Sigmoid colon (tissue), 7 donors: ENCODE results near the gene CDKAL1. TPM values are rescaled to one million over a fixed set of nuclear protein-coding genes. Genes with fewer than 3 reads are reported as not detected.
"Not testable (repeated sequence)": the region's sequence is repeated elsewhere in the genome, so short reads cannot be mapped to it uniquely, and the experiment has no call there.

ENCODE experiments used
- DNase-seq: peaks from one replicate; pipeline ENCODE4 v3.0.0-alpha.2; 2019
- H3K27ac ChIP-seq, 4 donors: fragments of 200-600 bp; sonication (generic); one replicate each; pipeline ENCODE4 v1.5.1; 2016 to 2019; ENCODE audit warnings: mild to moderate bottlenecking in 1 of 4
- H3K27me3 ChIP-seq, 3 donors: fragments of 200-600 bp; sonication (generic); one replicate each; pipeline ENCODE4 v1.5.1; 2019; ENCODE audit warnings: mild to moderate bottlenecking in 1 of 3
- H3K36me3 ChIP-seq, 4 donors: fragments of 200-600 bp; sonication (generic); one replicate each; pipeline ENCODE4 v1.5.1; 2016 to 2019
- H3K4me1 ChIP-seq, 4 donors: fragments of 200-600 bp; sonication (generic); one replicate each; pipeline ENCODE4 v1.5.1; 2017 to 2019
- H3K4me3 ChIP-seq, 4 donors: fragments of 200-600 bp; sonication (generic); one replicate each; pipeline ENCODE4 v1.5.1; 2017 to 2019; ENCODE audit warnings: mild to moderate bottlenecking in 2 of 4, moderate library complexity in 1 of 4
- H3K9me3 ChIP-seq, 4 donors: fragments of 200-600 bp in 3 of 4; sonication (generic) in 3 of 4; one replicate each; pipeline versions ENCODE4 v1.5.1 to v1.6.1; 2013 to 2019
- CTCF ChIP-seq, 4 experiments: fragments of 450-650 bp in 3 of 4; fragments of 200-600 bp in 1 of 4; IDR thresholded peaks; one replicate each; pipeline ENCODE4 v1.5.1; 2016 to 2019; ENCODE audit warnings: antibody characterized with exemption in 4 of 4, mild to moderate bottlenecking in 3 of 4, moderate library complexity in 2 of 4
- EP300 ChIP-seq, 4 donors: sonication (generic); formaldehyde crosslinking; IDR thresholded peaks; one replicate each; pipeline ENCODE4 v1.6.1; 2017; ENCODE audit warnings: antibody characterized with exemption in 4 of 4
- POLR2A ChIP-seq, 2 donors: fragments of 450-650 bp; IDR thresholded peaks; one replicate each; pipeline ENCODE4 v1.6.1; 2016; ENCODE audit warnings: antibody characterized with exemption in 2 of 2, mild to moderate bottlenecking in 2 of 2, moderate library complexity in 2 of 2
- POLR2AphosphoS5 ChIP-seq, 4 donors: sonication (generic); formaldehyde crosslinking; IDR thresholded peaks; one replicate each; pipeline ENCODE4 v1.6.1; 2017; ENCODE audit warnings: antibody characterized with exemption in 4 of 4
- WGBS, 2 donors: extraction: QIAGEN DNeasy Blood & Tissue Kit; methylation state at CpG; one replicate each; pipeline ENCODE4 v1.1.7; 2013; 5-methylcytosine and 5-hydroxymethylcytosine counted together
- intact Hi-C: fragments of 100-400 bp; cut with DNase I; formaldehyde crosslinking; loops from one replicate; pipeline ENCODE4 v1.15.1; 2023
- polyA plus RNA-seq, 3 donors: library from polyadenylated mRNA; stranded (reverse); fragments of 200-250 nt; gene quantifications; one replicate each; pipeline ENCODE4 v1.2.3, GENCODE V29; 2013
- total RNA-seq, 4 donors: library from RNA; depleted of rRNA; stranded (reverse); fragments of >200 nt; gene quantifications; one replicate each; pipeline ENCODE4 v1.1.0, GENCODE V29; 2016
- donor health status: healthy with polysubstance abuse.
- donor health status: Bipolar disorder and iron deficiency.
- donor health status: healthy.

CDKAL1 gene
- total and polyA plus RNA-seq, 7 donors = 2.8 to 14.7 (median 11.4) TPM

GRCh38 chr6:20492099-20492498 lies 42.2 kb upstream of the CDKAL1 start:
- intact Hi-C loops = no loop called here
- no peak for DNase-seq
- Histone ChIP-seq H3K27ac (no peak overlapping the region), H3K4me1 (no peaks in the 10 kb centered on the region), H3K36me3 (peaks cover 0 to 29% (median 3%) of the 10 kb centered on the region in 4 donors), H3K4me3 (no peak overlapping the region), H3K9me3 (no peaks in the 10 kb centered on the region), H3K27me3 (no peaks in the 10 kb centered on the region)
- WGBS, 2 donors = 90 to 92% methylated on average over 2 of the region's 2 CpGs
- TF ChIP-seq POLR2A (IDR thresholded peaks at IDR 0.05) (no peak), CTCF (IDR thresholded peaks at IDR 0.05) (no peak), POLR2AphosphoS5 (IDR thresholded peaks at IDR 0.05) (no peak), EP300 (IDR thresholded peaks at IDR 0.05) (no peak)

GRCh38 chr6:20497216-20498040 lies 36.8 kb upstream of the CDKAL1 start:
- DNase-seq = no peak
- Histone ChIP-seq H3K36me3 (no peaks in the 10 kb centered on the region), H3K9me3 (no peaks in the 10 kb centered on the region), H3K27ac (no peak overlapping the region), H3K4me1 (no peaks in the 10 kb centered on the region), H3K27me3 (no peaks in the 10 kb centered on the region), H3K4me3 (no peak overlapping the region)
- WGBS, 2 donors = 80 to 84% methylated on average over 8 of the region's 8 CpGs
- intact Hi-C loops = no loop called here
- TF ChIP-seq CTCF (IDR thresholded peaks at IDR 0.05) = no peak
- TF ChIP-seq POLR2A (IDR thresholded peaks at IDR 0.05) = no peak
- TF ChIP-seq POLR2AphosphoS5 (IDR thresholded peaks at IDR 0.05) = no peak
- no peak for TF ChIP-seq EP300 (IDR thresholded peaks at IDR 0.05)

GRCh38 chr6:20498041-20498385 lies 36.2 kb upstream of the CDKAL1 start:
- Histone ChIP-seq H3K4me1 (no peaks in the 10 kb centered on the region), H3K27ac (no peak overlapping the region), H3K27me3 (no peaks in the 10 kb centered on the region), H3K36me3 (no peaks in the 10 kb centered on the region), H3K9me3 (no peaks in the 10 kb centered on the region), H3K4me3 (no peak overlapping the region)
- 94 to 97% methylated on average over 2 of the region's 2 CpGs for WGBS, 2 donors
- DNase-seq = no peak
- intact Hi-C loops = no loop called here
- no peak for TF ChIP-seq EP300 (IDR thresholded peaks at IDR 0.05)
- TF ChIP-seq POLR2A (IDR thresholded peaks at IDR 0.05) = no peak
- TF ChIP-seq CTCF (IDR thresholded peaks at IDR 0.05) = no peak
- no peak for TF ChIP-seq POLR2AphosphoS5 (IDR thresholded peaks at IDR 0.05)

- Histone ChIP-seq H3K4me3 (no peak overlapping the region), H3K27ac (no peak overlapping the region), H3K36me3 (no peaks in the 10 kb centered on the region), H3K9me3 (no peaks in the 10 kb centered on the region), H3K4me1 (no peaks in the 10 kb centered on the region), H3K27me3 (no peaks in the 10 kb centered on the region)
- TF ChIP-seq EP300 (IDR thresholded peaks at IDR 0.05) = no peak
- TF ChIP-seq POLR2AphosphoS5 (IDR thresholded peaks at IDR 0.05) = no peak
- no peak for TF ChIP-seq POLR2A (IDR thresholded peaks at IDR 0.05)
- no peak for TF ChIP-seq CTCF (IDR thresholded peaks at IDR 0.05)
- DNase-seq = no peak
- WGBS, 2 donors = 71 to 83% methylated on average over 2 of the region's 2 CpGs
- intact Hi-C loops = no loop called here
These were observed 25.0 kb upstream of the CDKAL1 start for GRCh38 chr6:20509212-20509611.

GRCh38 chr6:20511852-20512251 lies 22.4 kb upstream of the CDKAL1 start:
- Histone ChIP-seq H3K4me1 (no peaks in the 10 kb centered on the region), H3K4me3 (no peak overlapping the region), H3K9me3 (no peaks in the 10 kb centered on the region), H3K27me3 (no peaks in the 10 kb centered on the region), H3K27ac (no peak overlapping the region), H3K36me3 (no peaks in the 10 kb centered on the region)
- WGBS, 2 donors = 82 to 86% methylated on average over 2 of the region's 2 CpGs
- no peak for DNase-seq
- intact Hi-C loops = no loop called here
- TF ChIP-seq POLR2A (IDR thresholded peaks at IDR 0.05) = no peak
- no peak for TF ChIP-seq CTCF (IDR thresholded peaks at IDR 0.05)
- TF ChIP-seq EP300 (IDR thresholded peaks at IDR 0.05) = no peak
- no peak for TF ChIP-seq POLR2AphosphoS5 (IDR thresholded peaks at IDR 0.05)

GRCh38 chr6:20525208-20525607 lies 9.0 kb upstream of the CDKAL1 start:
- H3K4me3 ChIP-seq, H3K36me3 ChIP-seq, H3K27me3 ChIP-seq, H3K27ac ChIP-seq, H3K9me3 ChIP-seq, DNase-seq, H3K4me1 ChIP-seq, intact Hi-C loops: not testable (repeated sequence)
- 79 to 89% methylated on average over 3 of the region's 3 CpGs for WGBS, 2 donors
